ENCODE data around the gene CNTN1. TPM values are rescaled to one million over a fixed set of nuclear protein-coding genes. Genes with fewer than 3 reads are reported as not detected.

CNTN1 gene
- total RNA-seq, 3 donors from 2014 or later (not counting 1 experiment from before 2014, with no cell fraction given), result not detected

GRCh38 chr12:41053046-41053445 lies 360.8 kb downstream of the CNTN1 start:
- H3K36me3 Mint-ChIP-seq, result peaks cover 10% of the 10 kb centered on the region
- no peak overlapping the region for H3K27ac ChIP-seq (ENCODE audit: low read length)
- ATAC-seq (no peak), DNase-seq (no peak)
- no peaks in the 10 kb centered on the region for H3K27me3 ChIP-seq (ENCODE audit: control insufficient read depth, insufficient read depth, low read length)
- TF ChIP-seq CTCF (IDR thresholded peaks at IDR 0.05), result no peak
- peaks cover 5 to 11% of the 10 kb centered on the region in 2 donors for H3K9me3 Mint-ChIP-seq
- intact Hi-C loops (cut with micrococcal nuclease), result no loop called here
- H3K36me3 ChIP-seq (ENCODE audit: control insufficient read depth, insufficient read depth, low read length), result no peaks in the 10 kb centered on the region
- H3K4me1 Mint-ChIP-seq, result no peaks in the 10 kb centered on the region
- no peaks in the 10 kb centered on the region for H3K9me3 ChIP-seq (ENCODE audit: control insufficient read depth, insufficient read depth, low read length)
- no CpG with 5 or more reads among the region's 1 CpG for WGBS (ENCODE audit: insufficient coverage)
- no peak overlapping the region for H3K4me3 ChIP-seq (ENCODE audit: low read length)
- H3K27me3 Mint-ChIP-seq (ENCODE audit: low read depth in 2 of 2), result no peaks in the 10 kb centered on the region
- no peak overlapping the region for H3K4me3 Mint-ChIP-seq
- no peaks in the 10 kb centered on the region for H3K4me1 ChIP-seq (ENCODE audit: control insufficient read depth, insufficient read depth, low read length)
- no peak overlapping the region for H3K27ac Mint-ChIP-seq

- H3K4me1 Mint-ChIP-seq, result no peaks in the 10 kb centered on the region
- H3K9me3 Mint-ChIP-seq, result peaks cover 5 to 11% of the 10 kb centered on the region in 2 donors
Observed at GRCh38 chr12:41055875-41056577, 363.8 kb downstream of the CNTN1 start.

GRCh38 chr12:41058266-41058665 lies 366.0 kb downstream of the CNTN1 start:
- Histone ChIP-seq H3K4me3 (ENCODE audit: low read length) (no peak overlapping the region), H3K36me3 (ENCODE audit: control insufficient read depth, insufficient read depth, low read length) (no peaks in the 10 kb centered on the region), H3K9me3 (ENCODE audit: control insufficient read depth, insufficient read depth, low read length) (no peaks in the 10 kb centered on the region), H3K4me1 (ENCODE audit: control insufficient read depth, insufficient read depth, low read length) (no peaks in the 10 kb centered on the region), H3K27ac (ENCODE audit: low read length) (no peak overlapping the region), H3K27me3 (ENCODE audit: control insufficient read depth, insufficient read depth, low read length) (no peaks in the 10 kb centered on the region)
- H3K27ac Mint-ChIP-seq, result no peak overlapping the region
- intact Hi-C loops (cut with micrococcal nuclease), result no loop called here
- no peaks in the 10 kb centered on the region for H3K27me3 Mint-ChIP-seq (ENCODE audit: low read depth in 2 of 2)
- peaks cover 5 to 7% of the 10 kb centered on the region in 2 donors for H3K9me3 Mint-ChIP-seq
- no peak for TF ChIP-seq CTCF (IDR thresholded peaks at IDR 0.05)
- no peak for ATAC-seq
- no peaks in the 10 kb centered on the region for H3K4me1 Mint-ChIP-seq
- peaks cover 10% of the 10 kb centered on the region for H3K36me3 Mint-ChIP-seq
- no peak overlapping the region for H3K4me3 Mint-ChIP-seq
- DNase-seq, result no peak

More at GRCh38 chr12:41055875-41056577, 363.8 kb downstream of the CNTN1 start:
- H3K27ac ChIP-seq (ENCODE audit: low read length), result no peak overlapping the region
- Mint-ChIP-seq H3K4me3 (no peak overlapping the region), H3K36me3 (peaks cover 10% of the 10 kb centered on the region), H3K27me3 (ENCODE audit: low read depth in 2 of 2) (no peaks in the 10 kb centered on the region), H3K27ac (no peak overlapping the region)
- H3K9me3 ChIP-seq (ENCODE audit: control insufficient read depth, insufficient read depth, low read length), result no peaks in the 10 kb centered on the region
- ATAC-seq (no peak), DNase-seq (no peak)
- 62% methylated on average over 3 of the region's 3 CpGs for WGBS (ENCODE audit: insufficient coverage)
- H3K36me3 ChIP-seq (ENCODE audit: control insufficient read depth, insufficient read depth, low read length), result no peaks in the 10 kb centered on the region
- no peaks in the 10 kb centered on the region for H3K27me3 ChIP-seq (ENCODE audit: control insufficient read depth, insufficient read depth, low read length)
- no peak overlapping the region for H3K4me3 ChIP-seq (ENCODE audit: low read length)
- intact Hi-C loops (cut with micrococcal nuclease), result no loop called here
- no peaks in the 10 kb centered on the region for H3K4me1 ChIP-seq (ENCODE audit: control insufficient read depth, insufficient read depth, low read length)
- TF ChIP-seq CTCF (IDR thresholded peaks at IDR 0.05), result no peak

GRCh38 chr12:41061192-41061591 lies 369.0 kb downstream of the CNTN1 start:
- Mint-ChIP-seq H3K9me3 (peaks cover 0 to 6% of the 10 kb centered on the region in 2 donors), H3K4me3 (no peak overlapping the region), H3K27me3 (ENCODE audit: low read depth in 2 of 2) (no peaks in the 10 kb centered on the region), H3K4me1 (no peaks in the 10 kb centered on the region), H3K27ac (no peak overlapping the region), H3K36me3 (peaks cover 10% of the 10 kb centered on the region)
- ATAC-seq (no peak), DNase-seq (no peak)
- Histone ChIP-seq H3K4me1 (ENCODE audit: control insufficient read depth, insufficient read depth, low read length) (no peaks in the 10 kb centered on the region), H3K27me3 (ENCODE audit: control insufficient read depth, insufficient read depth, low read length) (no peaks in the 10 kb centered on the region), H3K9me3 (ENCODE audit: control insufficient read depth, insufficient read depth, low read length) (no peaks in the 10 kb centered on the region), H3K36me3 (ENCODE audit: control insufficient read depth, insufficient read depth, low read length) (no peaks in the 10 kb centered on the region), H3K4me3 (ENCODE audit: low read length) (no peak overlapping the region), H3K27ac (ENCODE audit: low read length) (no peak overlapping the region)
- no peak for TF ChIP-seq CTCF (IDR thresholded peaks at IDR 0.05)
- 92% methylated on average over 2 of the region's 2 CpGs for WGBS (ENCODE audit: insufficient coverage)
- intact Hi-C loops (cut with micrococcal nuclease), result no loop called here
